Measurements from ENCODE around the gene ACO2.

Gene ACO2

DNA sequence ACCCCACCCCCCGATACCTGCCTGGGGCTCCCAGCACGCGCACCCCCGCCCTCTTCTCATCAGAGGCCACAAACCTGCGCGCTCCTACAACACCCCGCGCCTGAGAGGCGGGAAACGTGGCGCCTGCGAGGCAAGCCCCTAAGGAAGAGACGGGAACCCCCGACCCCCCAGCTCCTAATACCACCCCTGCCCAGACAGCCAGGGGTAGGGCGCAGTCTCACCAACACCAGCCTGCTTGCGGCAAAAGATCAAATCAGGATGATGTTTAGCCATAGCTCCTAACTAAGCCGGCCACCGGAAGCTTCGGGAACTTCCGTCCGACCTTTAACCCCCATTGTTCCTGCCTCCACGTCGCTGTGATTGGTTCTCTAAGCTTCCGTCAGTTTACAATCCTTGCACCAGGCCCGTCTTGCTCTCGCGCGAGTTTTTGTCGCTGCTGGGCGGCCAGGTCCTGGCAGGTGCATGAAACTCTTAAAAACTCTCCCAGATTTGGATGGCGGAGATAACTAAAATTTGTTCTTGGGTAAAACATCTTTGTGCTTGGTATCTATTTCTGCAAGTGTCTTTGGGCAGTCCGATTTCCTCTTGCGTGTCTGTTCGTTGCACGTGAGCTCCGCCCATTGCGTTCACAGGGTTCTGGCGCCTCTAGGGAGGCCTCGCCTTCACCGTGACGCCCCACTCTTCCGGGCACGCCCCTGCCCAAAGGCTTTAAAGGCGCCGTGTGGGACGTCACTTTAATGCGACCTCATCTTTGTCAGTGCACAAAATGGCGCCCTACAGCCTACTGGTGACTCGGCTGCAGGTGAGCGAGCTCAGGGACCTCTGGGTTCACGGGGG is at the start of gene ACO2, which contains the start of gene PHF5A (continued):
- TF ChIP-seq, protein P1, sequence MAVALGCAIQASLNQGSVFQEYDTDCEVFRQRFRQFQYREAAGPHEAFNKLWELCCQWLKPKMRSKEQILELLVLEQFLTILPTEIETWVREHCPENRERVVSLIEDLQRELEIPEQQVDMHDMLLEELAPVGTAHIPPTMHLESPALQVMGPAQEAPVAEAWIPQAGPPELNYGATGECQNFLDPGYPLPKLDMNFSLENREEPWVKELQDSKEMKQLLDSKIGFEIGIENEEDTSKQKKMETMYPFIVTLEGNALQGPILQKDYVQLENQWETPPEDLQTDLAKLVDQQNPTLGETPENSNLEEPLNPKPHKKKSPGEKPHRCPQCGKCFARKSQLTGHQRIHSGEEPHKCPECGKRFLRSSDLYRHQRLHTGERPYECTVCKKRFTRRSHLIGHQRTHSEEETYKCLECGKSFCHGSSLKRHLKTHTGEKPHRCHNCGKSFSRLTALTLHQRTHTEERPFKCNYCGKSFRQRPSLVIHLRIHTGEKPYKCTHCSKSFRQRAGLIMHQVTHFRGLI (tag by site-specific recombination; IDR thresholded peaks at IDR 0.05), result no peak; the same call in 1 of the 2 replicates
- TF ChIP-seq ZBTB48 (tag by site-specific recombination; IDR thresholded peaks at IDR 0.05), result peak; percentile 72
- no peak for TF ChIP-seq ZNF658 (tag by site-specific recombination; IDR thresholded peaks at IDR 0.05)
- TF ChIP-seq, protein P2, sequence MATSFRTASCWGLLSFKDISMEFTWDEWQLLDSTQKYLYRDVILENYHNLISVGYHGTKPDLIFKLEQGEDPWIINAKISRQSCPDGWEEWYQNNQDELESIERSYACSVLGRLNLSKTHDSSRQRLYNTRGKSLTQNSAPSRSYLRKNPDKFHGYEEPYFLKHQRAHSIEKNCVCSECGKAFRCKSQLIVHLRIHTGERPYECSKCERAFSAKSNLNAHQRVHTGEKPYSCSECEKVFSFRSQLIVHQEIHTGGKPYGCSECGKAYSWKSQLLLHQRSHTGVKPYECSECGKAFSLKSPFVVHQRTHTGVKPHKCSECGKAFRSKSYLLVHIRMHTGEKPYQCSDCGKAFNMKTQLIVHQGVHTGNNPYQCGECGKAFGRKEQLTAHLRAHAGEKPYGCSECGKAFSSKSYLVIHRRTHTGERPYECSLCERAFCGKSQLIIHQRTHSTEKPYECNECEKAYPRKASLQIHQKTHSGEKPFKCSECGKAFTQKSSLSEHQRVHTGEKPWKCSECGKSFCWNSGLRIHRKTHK (tag by site-specific recombination; IDR thresholded peaks at IDR 0.05), result no peak
- TF ChIP-seq ZNF416 (tag by site-specific recombination; IDR thresholded peaks at IDR 0.05), result no peak
- no peak for TF ChIP-seq SETDB1 (IDR thresholded peaks at IDR 0.05; ENCODE audit: insufficient read length, low read length)
- TF ChIP-seq ZNF223 (tag by site-specific recombination; IDR thresholded peaks at IDR 0.05), result no peak
- TF ChIP-seq ZNF610 (tag by site-specific recombination; IDR thresholded peaks at IDR 0.05; ENCODE audit: borderline replicate concordance), result no peak
- TF ChIP-seq ZNF37A (tag by site-specific recombination; IDR thresholded peaks at IDR 0.05), result no peak
- no peak for TF ChIP-seq ZNF132 (tag by site-specific recombination; IDR thresholded peaks at IDR 0.05; ENCODE audit: borderline replicate concordance)
- 0 out of 2 replicates have a peak, but pooled peaks have one; percentile 56 for TF ChIP-seq ZNF2 (tag by site-specific recombination; IDR thresholded peaks at IDR 0.05)
- TF ChIP-seq, protein P3, sequence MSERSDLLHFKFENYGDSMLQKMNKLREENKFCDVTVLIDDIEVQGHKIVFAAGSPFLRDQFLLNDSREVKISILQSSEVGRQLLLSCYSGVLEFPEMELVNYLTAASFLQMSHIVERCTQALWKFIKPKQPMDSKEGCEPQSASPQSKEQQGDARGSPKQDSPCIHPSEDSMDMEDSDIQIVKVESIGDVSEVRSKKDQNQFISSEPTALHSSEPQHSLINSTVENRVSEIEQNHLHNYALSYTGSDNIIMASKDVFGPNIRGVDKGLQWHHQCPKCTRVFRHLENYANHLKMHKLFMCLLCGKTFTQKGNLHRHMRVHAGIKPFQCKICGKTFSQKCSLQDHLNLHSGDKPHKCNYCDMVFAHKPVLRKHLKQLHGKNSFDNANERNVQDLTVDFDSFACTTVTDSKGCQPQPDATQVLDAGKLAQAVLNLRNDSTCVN (tag by site-specific recombination; optimal IDR thresholded peaks at IDR 0.05), result peak; percentile 75
- peak; percentile 59 for TF ChIP-seq ZEB2 (tag by site-specific recombination; IDR thresholded peaks at IDR 0.05)
- TF ChIP-seq ZNF155 (tag by site-specific recombination; IDR thresholded peaks at IDR 0.05), result no peak
- TF ChIP-seq KLF8 (tag by site-specific recombination; IDR thresholded peaks at IDR 0.05), result peak; percentile 100
- TF ChIP-seq, protein P4, sequence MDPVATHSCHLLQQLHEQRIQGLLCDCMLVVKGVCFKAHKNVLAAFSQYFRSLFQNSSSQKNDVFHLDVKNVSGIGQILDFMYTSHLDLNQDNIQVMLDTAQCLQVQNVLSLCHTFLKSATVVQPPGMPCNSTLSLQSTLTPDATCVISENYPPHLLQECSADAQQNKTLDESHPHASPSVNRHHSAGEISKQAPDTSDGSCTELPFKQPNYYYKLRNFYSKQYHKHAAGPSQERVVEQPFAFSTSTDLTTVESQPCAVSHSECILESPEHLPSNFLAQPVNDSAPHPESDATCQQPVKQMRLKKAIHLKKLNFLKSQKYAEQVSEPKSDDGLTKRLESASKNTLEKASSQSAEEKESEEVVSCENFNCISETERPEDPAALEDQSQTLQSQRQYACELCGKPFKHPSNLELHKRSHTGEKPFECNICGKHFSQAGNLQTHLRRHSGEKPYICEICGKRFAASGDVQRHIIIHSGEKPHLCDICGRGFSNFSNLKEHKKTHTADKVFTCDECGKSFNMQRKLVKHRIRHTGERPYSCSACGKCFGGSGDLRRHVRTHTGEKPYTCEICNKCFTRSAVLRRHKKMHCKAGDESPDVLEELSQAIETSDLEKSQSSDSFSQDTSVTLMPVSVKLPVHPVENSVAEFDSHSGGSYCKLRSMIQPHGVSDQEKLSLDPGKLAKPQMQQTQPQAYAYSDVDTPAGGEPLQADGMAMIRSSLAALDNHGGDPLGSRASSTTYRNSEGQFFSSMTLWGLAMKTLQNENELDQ (tag by site-specific recombination; IDR thresholded peaks at IDR 0.05; ENCODE audit: low read depth), result no peak
- no peak for TF ChIP-seq ZFP37 (tag by site-specific recombination; IDR thresholded peaks at IDR 0.05)
- no peak for TF ChIP-seq ZNF624 (tag by site-specific recombination; IDR thresholded peaks at IDR 0.05)
- peak; percentile 94 for TF ChIP-seq GLIS2 (tag by site-specific recombination; IDR thresholded peaks at IDR 0.05)
- no peak for TF ChIP-seq ZNF791 (tag by site-specific recombination; IDR thresholded peaks at IDR 0.05)
- TF ChIP-seq ZNF324 (tag by site-specific recombination; IDR thresholded peaks at IDR 0.05), result peak; percentile 98
- TF ChIP-seq ZNF555 (tag by site-specific recombination; conservative IDR thresholded peaks at IDR 0.05), result no peak
- peak; percentile 93 for TF ChIP-seq HOXD13 (CRISPR knock-in tag; IDR thresholded peaks at IDR 0.05; ENCODE audit: borderline replicate concordance)
- TF ChIP-seq BCL11B (tag by site-specific recombination; IDR thresholded peaks at IDR 0.05; ENCODE audit: low read depth), result no peak
- no peak for TF ChIP-seq TRIM28 (IDR thresholded peaks at IDR 0.05; ENCODE audit: borderline replicate concordance, low read length)
- TF ChIP-seq ZNF777 (tag by site-specific recombination; IDR thresholded peaks at IDR 0.05; ENCODE audit: borderline replicate concordance), result no peak
- TF ChIP-seq ZNF350 (tag by site-specific recombination; IDR thresholded peaks at IDR 0.05), result no peak
- TF ChIP-seq ZNF521 (tag by site-specific recombination; IDR thresholded peaks at IDR 0.05), result no peak
- peak; percentile 71 for TF ChIP-seq EGR2 (tag by site-specific recombination; IDR thresholded peaks at IDR 0.05; ENCODE audit: low read depth)
- no peak for TF ChIP-seq ZNF549 (tag by site-specific recombination; IDR thresholded peaks at IDR 0.05)
- TF ChIP-seq, protein P5, sequence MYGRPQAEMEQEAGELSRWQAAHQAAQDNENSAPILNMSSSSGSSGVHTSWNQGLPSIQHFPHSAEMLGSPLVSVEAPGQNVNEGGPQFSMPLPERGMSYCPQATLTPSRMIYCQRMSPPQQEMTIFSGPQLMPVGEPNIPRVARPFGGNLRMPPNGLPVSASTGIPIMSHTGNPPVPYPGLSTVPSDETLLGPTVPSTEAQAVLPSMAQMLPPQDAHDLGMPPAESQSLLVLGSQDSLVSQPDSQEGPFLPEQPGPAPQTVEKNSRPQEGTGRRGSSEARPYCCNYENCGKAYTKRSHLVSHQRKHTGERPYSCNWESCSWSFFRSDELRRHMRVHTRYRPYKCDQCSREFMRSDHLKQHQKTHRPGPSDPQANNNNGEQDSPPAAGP (tag by site-specific recombination; IDR thresholded peaks at IDR 0.05), result peak; percentile 91
- TF ChIP-seq ZNF660 (tag by site-specific recombination; IDR thresholded peaks at IDR 0.05), result peak; percentile 88
- no peak for TF ChIP-seq ZNF596 (tag by site-specific recombination; IDR thresholded peaks at IDR 0.05)
- TF ChIP-seq ZNF600 (tag by site-specific recombination; IDR thresholded peaks at IDR 0.05), result no peak
- no peak for TF ChIP-seq ZNF585B (tag by site-specific recombination; IDR thresholded peaks at IDR 0.05)
